Measurements from ENCODE around the gene ESPL1.
"Not testable (repeated sequence)": the region's sequence is repeated elsewhere in the genome, so short reads cannot be mapped to it uniquely, and the experiment has no call there.

ESPL1 gene

DNA sequence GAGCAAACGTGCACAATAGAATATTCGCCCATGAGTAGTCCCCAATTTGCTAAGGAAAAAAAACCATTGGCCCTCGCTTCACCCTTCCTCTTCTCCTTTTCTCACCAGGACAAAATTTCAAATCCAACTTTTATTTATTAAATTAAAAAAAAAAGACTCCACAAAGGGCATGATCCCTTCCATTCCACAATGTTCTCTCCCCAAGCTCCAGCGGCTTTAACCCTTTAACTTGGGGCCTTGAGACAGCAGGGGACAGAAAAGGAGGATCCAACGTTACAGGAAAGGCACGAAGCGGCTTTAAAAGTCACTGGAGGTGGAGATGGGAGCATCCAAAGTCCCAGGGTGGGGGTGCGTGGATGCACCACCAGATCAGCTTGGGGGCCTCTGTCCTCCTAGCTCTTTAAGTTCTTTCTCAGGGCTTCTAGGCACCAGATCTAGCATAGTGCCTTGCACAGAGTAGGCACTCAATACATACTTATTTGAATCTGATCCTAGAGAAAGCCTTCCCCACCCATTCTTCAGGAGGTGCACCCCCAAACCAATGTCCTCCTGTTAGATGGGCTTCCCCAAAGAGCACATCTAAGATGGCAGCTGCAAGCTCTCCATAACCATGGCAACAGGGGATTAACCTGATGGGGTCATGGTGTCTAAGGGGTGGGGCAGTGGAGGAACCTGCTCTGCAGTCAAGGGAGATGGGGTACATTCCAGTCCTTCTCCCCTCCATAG lies 58.5 kb downstream of the ESPL1 start:
- peaks cover 4% of the 10 kb centered on the region; the same call in 1 of the 2 replicates for H3K4me1 ChIP-seq
- no peaks in the 10 kb centered on the region for H3K36me3 ChIP-seq
- no peak overlapping the region for H3K4me3 ChIP-seq (ENCODE audit: low read depth, low read length)
- H3K9me3 ChIP-seq, result no peaks in the 10 kb centered on the region
- TF ChIP-seq, protein P1, sequence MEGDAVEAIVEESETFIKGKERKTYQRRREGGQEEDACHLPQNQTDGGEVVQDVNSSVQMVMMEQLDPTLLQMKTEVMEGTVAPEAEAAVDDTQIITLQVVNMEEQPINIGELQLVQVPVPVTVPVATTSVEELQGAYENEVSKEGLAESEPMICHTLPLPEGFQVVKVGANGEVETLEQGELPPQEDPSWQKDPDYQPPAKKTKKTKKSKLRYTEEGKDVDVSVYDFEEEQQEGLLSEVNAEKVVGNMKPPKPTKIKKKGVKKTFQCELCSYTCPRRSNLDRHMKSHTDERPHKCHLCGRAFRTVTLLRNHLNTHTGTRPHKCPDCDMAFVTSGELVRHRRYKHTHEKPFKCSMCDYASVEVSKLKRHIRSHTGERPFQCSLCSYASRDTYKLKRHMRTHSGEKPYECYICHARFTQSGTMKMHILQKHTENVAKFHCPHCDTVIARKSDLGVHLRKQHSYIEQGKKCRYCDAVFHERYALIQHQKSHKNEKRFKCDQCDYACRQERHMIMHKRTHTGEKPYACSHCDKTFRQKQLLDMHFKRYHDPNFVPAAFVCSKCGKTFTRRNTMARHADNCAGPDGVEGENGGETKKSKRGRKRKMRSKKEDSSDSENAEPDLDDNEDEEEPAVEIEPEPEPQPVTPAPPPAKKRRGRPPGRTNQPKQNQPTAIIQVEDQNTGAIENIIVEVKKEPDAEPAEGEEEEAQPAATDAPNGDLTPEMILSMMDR (IDR thresholded peaks at IDR 0.05; ENCODE audit: low read depth, low read length), result no peak
- H3K27me3 ChIP-seq, result no peaks in the 10 kb centered on the region
- DNase-seq, result no peak

GRCh38 chr12:53327435-53328042 lies 59.4 kb downstream of the ESPL1 start:
- TF ChIP-seq, protein P1 (IDR thresholded peaks at IDR 0.05; ENCODE audit: low read depth, low read length), result peak; percentile 59
- H3K36me3 ChIP-seq, result no peaks in the 10 kb centered on the region

GRCh38 chr12:53328043-53328435 lies 59.9 kb downstream of the ESPL1 start:
- TF ChIP-seq, protein P1 (IDR thresholded peaks at IDR 0.05; ENCODE audit: low read depth, low read length), result no peak
- H3K4me3 ChIP-seq (ENCODE audit: low read depth, low read length), result no peak overlapping the region
- H3K36me3 ChIP-seq, result no peaks in the 10 kb centered on the region
- peaks cover 4% of the 10 kb centered on the region; the same call in 1 of the 2 replicates for H3K4me1 ChIP-seq
- H3K27me3 ChIP-seq, result no peaks in the 10 kb centered on the region
- no peak for DNase-seq
- H3K9me3 ChIP-seq, result no peaks in the 10 kb centered on the region

More at GRCh38 chr12:53327435-53328042, 59.4 kb downstream of the ESPL1 start:
- Histone ChIP-seq H3K4me3 (ENCODE audit: low read depth, low read length) (no peak overlapping the region), H3K27me3 (no peaks in the 10 kb centered on the region), H3K4me1 (peaks cover 4% of the 10 kb centered on the region; the same call in 1 of the 2 replicates), H3K9me3 (no peaks in the 10 kb centered on the region)
- DNase-seq, result peak; percentile 28

GRCh38 chr12:53330671-53331070 lies 62.6 kb downstream of the ESPL1 start:
- Histone ChIP-seq H3K4me3 (ENCODE audit: low read depth, low read length) (no peak overlapping the region), H3K4me1 (peaks cover 4% of the 10 kb centered on the region; the same call in 1 of the 2 replicates), H3K27me3 (no peaks in the 10 kb centered on the region), H3K36me3 (no peaks in the 10 kb centered on the region), H3K9me3 (no peaks in the 10 kb centered on the region)
- TF ChIP-seq, protein P1 (IDR thresholded peaks at IDR 0.05; ENCODE audit: low read depth, low read length), result no peak
- no peak for DNase-seq

GRCh38 chr12:53332339-53332738 lies 64.2 kb downstream of the ESPL1 start:
- H3K27me3 ChIP-seq; H3K4me3 ChIP-seq (ENCODE audit: low read depth, low read length); H3K9me3 ChIP-seq; H3K36me3 ChIP-seq; DNase-seq: not testable (repeated sequence)
- peaks cover 11% of the 10 kb centered on the region for H3K4me1 ChIP-seq

- H3K4me1 ChIP-seq, result peaks cover 11% of the 10 kb centered on the region
- TF ChIP-seq, protein P1 (IDR thresholded peaks at IDR 0.05; ENCODE audit: low read depth, low read length), result no peak
- no peak for DNase-seq
- no peaks in the 10 kb centered on the region for H3K27me3 ChIP-seq
- no peaks in the 10 kb centered on the region for H3K9me3 ChIP-seq
- no peak overlapping the region for H3K4me3 ChIP-seq (ENCODE audit: low read depth, low read length)
- no peaks in the 10 kb centered on the region for H3K36me3 ChIP-seq
Measured at GRCh38 chr12:53332744-53333143, 64.6 kb downstream of the ESPL1 start.
